BJ (cell line): ENCODE results near the gene GPC6. TPM values are rescaled to one million over a fixed set of nuclear protein-coding genes. Genes with fewer than 3 reads are reported as not detected.

Experiments
- CTCF ChIA-PET: fragments of 350-600 bp; formaldehyde crosslinking; extraction: SDS; loops from one replicate; lab custom pipeline; 2021; ENCODE audit warnings: antibody characterized with exemption, inconsistent platforms; lab: Yijun Ruan, JAX
- POLR2A ChIA-PET: fragments of 300-600 bp; sonication (Branson Sonifier 250); formaldehyde crosslinking; extraction: SDS; loops from one replicate; lab custom pipeline; 2021; ENCODE audit warnings: antibody characterized with exemption; lab: Charles Lee
- DNase-seq: peaks from one replicate; pipeline ENCODE4 v3.0.0-alpha.2; 2011; ENCODE audit warnings: low read depth
- H3K27me3 ChIP-seq: 2 replicates; pipeline ENCODE4 v1.6.0; 2011; ENCODE audit warnings: low read length; ENCODE audit not compliant: control insufficient read depth, insufficient read depth
- H3K36me3 ChIP-seq: 2 replicates; pipeline ENCODE4 v1.5.1; 2011; ENCODE audit warnings: low read length; ENCODE audit not compliant: control insufficient read depth, insufficient read depth
- H3K4me3 ChIP-seq: 2 replicates; pipeline ENCODE4 v1.5.1; 2011; ENCODE audit warnings: low read depth, mild to moderate bottlenecking, control low read depth, low read length
- polyA plus RNA-seq: library from polyadenylated mRNA; depleted of rRNA; stranded (reverse); fragments of >200 nt; gene quantifications from 2 replicates; pipeline ENCODE4 v1.2.3, GENCODE V29; 2011
- TF ChIP-seq, protein P1 (sequence below): IDR thresholded peaks from 2 replicates; pipeline ENCODE4 v1.5.1; 2011; ENCODE audit warnings: low read depth, mild to moderate bottlenecking, control low read depth, inconsistent platforms, low read length, moderate library complexity; ENCODE audit not compliant: insufficient read depth

GPC6 gene
- polyA plus RNA-seq, 1 experiment: 23.0 TPM

DNA sequence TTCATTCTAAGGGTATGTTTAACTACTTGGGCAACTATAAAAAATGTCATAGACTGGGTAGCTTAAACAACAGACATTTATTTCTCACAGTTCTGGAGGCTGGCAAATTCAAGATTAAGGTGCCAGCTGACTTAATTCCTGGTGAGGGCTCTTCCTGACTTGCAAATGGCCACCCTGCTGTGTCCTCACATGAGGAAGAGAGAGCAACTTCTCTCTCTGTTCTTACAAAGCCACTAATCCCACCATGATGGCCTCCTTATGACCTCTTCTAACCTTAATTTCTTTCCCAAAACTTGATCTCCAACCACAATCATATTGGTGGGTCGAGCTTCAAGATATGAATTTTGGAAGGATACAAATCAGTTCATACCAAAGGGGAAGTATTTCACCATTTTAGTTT is 853.9 kb downstream of the GPC6 start:
- DNase-seq: no peak
- TF ChIP-seq, protein P1, sequence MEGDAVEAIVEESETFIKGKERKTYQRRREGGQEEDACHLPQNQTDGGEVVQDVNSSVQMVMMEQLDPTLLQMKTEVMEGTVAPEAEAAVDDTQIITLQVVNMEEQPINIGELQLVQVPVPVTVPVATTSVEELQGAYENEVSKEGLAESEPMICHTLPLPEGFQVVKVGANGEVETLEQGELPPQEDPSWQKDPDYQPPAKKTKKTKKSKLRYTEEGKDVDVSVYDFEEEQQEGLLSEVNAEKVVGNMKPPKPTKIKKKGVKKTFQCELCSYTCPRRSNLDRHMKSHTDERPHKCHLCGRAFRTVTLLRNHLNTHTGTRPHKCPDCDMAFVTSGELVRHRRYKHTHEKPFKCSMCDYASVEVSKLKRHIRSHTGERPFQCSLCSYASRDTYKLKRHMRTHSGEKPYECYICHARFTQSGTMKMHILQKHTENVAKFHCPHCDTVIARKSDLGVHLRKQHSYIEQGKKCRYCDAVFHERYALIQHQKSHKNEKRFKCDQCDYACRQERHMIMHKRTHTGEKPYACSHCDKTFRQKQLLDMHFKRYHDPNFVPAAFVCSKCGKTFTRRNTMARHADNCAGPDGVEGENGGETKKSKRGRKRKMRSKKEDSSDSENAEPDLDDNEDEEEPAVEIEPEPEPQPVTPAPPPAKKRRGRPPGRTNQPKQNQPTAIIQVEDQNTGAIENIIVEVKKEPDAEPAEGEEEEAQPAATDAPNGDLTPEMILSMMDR: no peak
- CTCF ChIA-PET: no interaction called here
- POLR2A ChIA-PET: no interaction called here
- Histone ChIP-seq H3K36me3 (no peaks in the 10 kb centered on the region), H3K4me3 (no peak overlapping the region), H3K27me3 (no peaks in the 10 kb centered on the region)

DNA sequence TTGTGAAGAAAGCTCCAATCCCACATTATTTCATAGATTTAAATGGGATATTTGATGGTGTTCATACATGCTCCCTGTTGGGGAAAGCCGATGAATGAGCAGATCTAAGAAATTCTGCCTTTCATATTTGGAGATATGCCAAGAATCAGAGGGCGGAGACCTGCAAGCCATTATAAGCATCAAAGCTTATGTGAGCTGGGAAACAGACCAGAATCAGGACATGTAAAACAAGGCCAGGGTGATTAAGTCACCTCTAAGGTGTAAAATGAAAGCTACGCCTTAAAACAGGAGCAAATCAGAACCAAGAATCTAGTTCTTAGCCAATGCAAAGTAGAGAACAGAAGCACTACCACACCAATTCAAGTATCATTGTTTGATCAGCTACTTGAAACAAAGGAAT is 860.5 kb downstream of the GPC6 start:
- Histone ChIP-seq H3K27me3 (no peaks in the 10 kb centered on the region), H3K36me3 (no peaks in the 10 kb centered on the region), H3K4me3 (no peak overlapping the region)
- no peak for DNase-seq
- POLR2A ChIA-PET: no interaction called here
- CTCF ChIA-PET: no interaction called here
- TF ChIP-seq, protein P1: no peak

DNA sequence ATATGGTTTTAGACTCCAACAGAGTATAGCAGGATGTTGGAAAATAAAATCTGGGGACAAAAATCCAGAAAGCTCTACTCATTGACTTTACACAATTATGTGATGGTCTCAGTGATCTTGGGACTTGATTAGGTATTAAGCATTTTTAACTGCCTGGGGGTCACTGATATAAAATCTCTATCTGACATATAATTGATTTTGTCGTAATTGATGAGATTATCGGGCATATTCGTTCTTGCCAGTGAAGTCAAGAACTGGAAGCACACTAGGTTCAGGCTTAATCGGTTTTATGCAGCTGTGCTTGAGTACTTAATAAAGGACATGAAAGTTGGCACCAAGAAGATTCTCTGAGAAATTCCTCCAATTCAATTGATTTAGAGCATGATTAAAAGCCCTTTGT is 862.1 kb downstream of the GPC6 start:
- ChIA-PET CTCF (no interaction called here), POLR2A (no interaction called here)
- DNase-seq: no peak

DNA sequence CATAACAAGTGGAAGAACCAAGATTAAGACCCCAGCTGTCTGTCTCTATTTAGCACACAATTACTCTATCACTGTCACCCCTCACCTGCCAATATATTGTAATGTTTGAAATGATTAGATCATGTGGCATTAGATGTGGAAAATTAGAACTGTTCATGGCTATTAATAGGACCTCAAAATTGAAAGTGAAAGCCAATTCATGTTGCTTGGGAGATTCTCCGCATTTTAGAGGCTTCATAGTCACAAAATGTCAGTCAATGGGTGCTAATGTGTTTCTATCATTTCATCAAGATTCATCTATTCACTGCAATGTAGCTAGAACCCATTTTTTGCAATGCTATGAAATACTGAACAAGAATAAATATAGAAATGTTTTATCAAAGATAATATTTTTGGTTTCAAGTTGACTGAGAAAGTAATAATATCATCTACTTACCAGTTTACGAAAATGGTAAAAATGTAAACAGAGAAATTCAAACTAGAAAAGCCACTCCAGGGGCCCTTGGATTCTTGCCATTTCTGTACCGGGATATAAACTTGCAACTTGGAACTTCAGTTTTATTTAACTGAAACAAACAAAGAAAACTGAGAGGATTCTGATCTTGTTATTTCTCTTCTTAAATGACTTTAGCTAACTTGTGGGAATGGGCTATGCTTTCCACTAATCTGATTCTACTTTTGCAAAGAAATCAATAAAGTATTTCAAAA is 864.3 kb downstream of the GPC6 start:
- Histone ChIP-seq H3K4me3 (no peak overlapping the region), H3K36me3 (no peaks in the 10 kb centered on the region), H3K27me3 (no peaks in the 10 kb centered on the region)
- TF ChIP-seq, protein P1: no peak
- POLR2A ChIA-PET: no interaction called here
- CTCF ChIA-PET: no interaction called here
- no peak for DNase-seq

More for the DNA sequence above, 862.1 kb downstream of the GPC6 start:
- Histone ChIP-seq H3K27me3 (no peaks in the 10 kb centered on the region), H3K4me3 (no peak overlapping the region), H3K36me3 (no peaks in the 10 kb centered on the region)
- TF ChIP-seq, protein P1: no peak

DNA sequence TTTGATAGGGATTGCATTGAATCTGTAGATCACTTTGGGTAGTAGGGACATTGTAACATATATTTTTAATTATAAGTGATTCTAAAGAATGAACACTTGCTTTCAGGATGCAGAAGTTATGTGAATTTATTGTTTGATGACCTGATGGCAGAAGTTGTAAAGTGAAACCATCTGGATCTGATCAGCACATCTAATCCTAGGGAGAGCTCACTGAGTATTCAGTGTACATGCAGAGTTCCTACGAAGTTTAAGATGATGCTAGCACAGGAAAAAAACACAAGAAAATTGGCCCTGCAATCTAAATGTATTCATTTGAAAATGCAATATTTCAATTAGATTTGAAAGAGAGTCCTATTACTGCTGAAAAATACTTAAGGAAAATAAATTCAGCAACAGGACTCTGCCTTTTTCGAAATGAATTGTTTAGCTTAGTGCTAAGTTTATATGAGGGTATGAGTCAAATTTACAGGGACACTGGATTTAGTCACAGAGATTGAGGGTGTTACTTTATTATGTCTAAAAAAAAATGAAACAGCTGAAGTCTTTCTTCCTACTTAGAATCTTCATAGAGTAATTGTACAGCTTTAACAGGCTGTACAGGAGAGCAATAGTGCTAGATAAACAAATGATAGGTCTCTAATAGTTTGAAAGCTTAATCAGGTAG is 867.2 kb downstream of the GPC6 start:
- Histone ChIP-seq H3K27me3 (no peaks in the 10 kb centered on the region), H3K4me3 (no peak overlapping the region), H3K36me3 (no peaks in the 10 kb centered on the region)
- DNase-seq: no peak
- ChIA-PET POLR2A (interaction anchor here (0.6 kb wide), 2 partner anchors 23 to 112 kb away, joined by 4 to 6 read pairs; no protein-coding TSS in a partner anchor), CTCF (interaction anchor here (0.5 kb wide), 1 partner anchor 261 kb away, joined by 3 read pairs; no protein-coding TSS in a partner anchor)
- TF ChIP-seq, protein P1: no peak
